T-helper 1 cell treated with Interleukin-12 subunit alpha and Interleukin-12 subunit beta and Interleukin-4 antibody, amounts not matched to agents 30 ng/mL and 1 ng/mL, for 36 hours (primary cell): ENCODE results near the gene ICE2. TPM values are rescaled to one million over a fixed set of nuclear protein-coding genes. Genes with fewer than 3 reads are reported as not detected.

ENCODE experiments used
- intact Hi-C: fragments of 100-400 bp; cut with micrococcal nuclease; formaldehyde crosslinking; loops from one replicate; pipeline ENCODE4 v1.15.1; 2024
- total RNA-seq: library from RNA; stranded (reverse); gene quantifications from 2 replicates; pipeline ENCODE4 v1.2.3, GENCODE V29; 2022

The ICE2 gene
- total RNA-seq, 1 donor from 2014 or later = 70.7 TPM

DNA sequence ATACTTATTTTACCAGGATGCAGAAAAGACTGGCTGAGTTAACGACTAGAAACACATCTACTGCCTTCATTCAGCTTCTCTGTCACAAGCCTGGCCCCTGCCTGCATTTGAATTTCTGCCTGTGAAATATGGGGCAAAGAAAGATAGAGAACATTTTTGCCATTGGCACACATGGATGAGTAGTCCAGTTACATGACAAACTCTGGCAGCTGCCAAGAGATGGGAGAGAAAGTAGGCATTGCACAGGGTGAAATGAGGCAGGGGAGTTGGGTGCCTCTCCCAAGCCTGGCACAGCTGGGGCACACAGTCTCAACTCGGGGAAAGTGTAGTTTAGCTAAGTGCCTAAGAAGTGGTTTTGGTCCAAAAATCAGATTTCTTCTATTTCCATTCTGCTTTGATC lies 105.2 kb downstream of the ICE2 start:
- intact Hi-C loops = no loop called here

DNA sequence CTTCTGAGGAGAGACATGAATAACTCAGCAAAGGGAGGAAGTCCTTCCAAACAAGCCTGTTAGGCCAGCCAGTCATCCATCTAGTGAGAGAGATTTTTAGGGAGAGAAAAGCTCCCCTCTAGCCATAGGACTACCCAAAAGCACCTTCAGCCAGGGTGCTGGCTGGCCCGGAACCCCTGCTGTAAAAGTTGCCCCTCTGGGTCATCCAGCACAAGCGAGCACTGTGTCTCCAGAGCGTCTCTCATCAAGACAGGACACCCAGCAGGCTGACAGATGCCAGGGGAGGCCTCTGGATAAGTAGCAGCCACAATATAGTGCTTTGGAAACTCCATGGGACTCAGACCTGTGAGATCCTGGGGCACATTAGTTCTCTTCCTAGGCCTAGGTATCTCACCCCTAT lies 105.6 kb downstream of the ICE2 start:
- intact Hi-C loops = no loop called here

DNA sequence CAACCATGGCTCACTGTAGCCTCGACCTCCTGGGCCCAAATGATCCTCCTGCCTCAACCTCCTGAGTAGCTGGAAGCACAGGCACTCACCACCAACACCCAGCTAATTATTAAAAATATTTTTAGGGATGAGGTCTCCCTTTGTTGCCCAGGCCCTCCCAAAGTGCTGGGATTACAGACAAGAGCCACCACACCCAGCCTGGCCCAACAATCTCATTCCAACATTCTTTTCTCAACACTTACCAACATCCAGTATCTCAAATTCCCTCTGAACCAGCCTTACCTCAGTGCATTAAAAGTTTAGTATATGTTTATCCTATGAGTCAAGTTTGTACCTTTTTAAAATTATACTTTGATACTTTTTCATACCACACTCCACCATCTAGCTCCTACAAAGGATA lies 106.2 kb downstream of the ICE2 start:
- intact Hi-C loops = no loop called here

DNA sequence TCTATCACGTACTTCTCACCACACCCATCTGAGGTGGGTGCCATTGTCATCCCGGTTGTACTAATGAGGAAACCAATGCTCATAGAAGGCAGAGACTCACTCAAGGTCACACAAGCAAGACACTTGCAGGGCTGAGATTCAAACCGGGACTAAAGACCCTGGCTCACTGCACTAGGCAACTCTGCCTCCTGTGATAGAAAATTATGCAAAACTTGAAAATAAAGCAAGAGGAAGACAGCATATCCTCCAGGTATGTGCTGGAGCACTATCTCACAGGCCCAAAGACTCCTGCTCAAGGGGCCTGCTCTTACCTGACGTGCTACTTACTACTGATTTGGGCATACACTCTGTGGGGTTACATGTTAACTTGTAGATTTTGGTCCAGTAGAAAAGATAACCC lies 106.7 kb downstream of the ICE2 start:
- intact Hi-C loops = no loop called here

DNA sequence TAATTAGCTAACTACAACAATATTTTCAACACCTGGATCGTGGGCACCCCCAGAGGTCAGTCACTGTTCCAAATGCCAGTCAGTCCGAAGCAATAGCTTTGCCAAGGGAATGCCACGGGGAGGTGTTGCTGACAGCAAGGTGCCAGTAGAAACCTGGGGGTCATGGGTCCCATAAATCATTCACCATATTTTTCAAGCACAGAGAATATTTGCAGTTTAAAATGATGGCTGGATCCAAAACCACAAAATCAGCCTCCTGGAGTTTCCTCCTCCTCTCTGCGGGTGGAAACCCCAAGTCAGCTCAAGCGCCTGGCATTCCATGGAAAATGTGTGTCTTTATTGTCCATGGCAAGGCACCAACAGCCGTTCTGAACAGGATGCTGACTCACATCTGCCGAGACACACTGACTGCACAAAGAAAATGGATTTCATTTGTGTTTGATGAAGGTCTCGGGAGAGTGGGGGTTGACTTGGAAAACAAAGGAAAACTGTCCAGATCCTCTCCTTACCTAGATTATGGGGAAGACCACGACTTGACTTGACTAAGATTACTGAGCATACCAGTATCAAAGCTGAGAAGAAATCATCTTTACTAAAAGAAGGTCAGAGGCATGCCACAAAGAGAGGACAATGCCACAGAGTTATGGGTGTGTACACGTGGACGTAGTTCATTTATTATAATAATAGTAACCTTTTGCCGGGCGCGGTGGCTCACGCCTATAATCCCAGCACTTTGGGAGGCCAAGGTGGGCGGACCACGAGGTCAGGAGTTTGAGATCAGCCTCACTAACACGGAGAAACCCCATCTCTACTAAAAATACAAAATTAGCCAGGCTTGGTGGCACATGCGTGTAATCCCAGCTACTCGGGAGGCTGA lies 107.5 kb downstream of the ICE2 start:
- intact Hi-C loops = no loop called here

DNA sequence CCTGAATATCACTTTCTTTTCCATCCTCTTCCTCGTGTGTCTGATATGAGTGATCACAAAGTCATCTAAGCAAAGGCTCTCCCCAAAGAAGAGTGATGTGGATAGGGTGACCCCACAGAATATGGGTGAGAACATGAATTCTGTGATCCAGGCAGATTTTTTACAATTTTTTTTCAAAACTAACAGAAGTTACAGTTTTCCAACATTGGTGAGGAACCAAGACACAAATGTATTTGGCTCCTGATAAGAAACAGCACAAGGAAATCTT lies 108.1 kb downstream of the ICE2 start:
- intact Hi-C loops = no loop called here

DNA sequence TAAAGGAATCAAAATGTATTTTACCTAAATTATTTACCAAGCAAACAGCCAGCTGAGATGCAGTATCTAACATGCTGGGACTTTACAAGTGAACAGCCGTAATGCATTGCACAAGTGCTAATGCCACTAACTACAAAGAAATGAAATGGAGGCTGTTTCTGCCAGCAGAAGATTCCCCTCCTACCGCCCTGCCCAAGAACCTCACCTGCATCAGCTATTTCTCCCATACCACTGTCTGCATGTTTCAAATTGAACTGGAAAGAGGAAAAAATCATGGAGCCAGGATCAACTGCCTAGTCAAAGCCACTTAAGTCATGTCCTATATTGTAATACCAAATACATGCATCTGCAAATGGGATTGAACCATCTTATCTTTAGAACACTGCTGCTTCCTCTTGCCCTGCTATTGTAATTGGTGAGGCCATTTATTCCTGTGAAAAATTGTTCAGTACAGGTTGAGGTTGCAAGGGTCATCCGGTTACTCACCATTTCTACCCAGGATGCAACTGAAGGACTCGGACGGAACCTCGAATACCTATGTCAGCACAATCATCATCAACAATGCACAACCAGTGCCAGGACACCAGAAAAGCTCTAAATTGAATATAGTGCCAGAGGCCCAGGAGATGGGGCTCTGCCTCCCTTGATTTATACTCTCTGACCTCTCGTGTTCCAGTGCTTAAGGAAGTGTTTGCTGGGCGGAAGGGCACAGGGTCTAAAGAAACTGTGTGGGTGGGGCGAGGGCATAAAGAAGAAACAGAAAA lies 108.7 kb downstream of the ICE2 start:
- intact Hi-C loops = no loop called here

DNA sequence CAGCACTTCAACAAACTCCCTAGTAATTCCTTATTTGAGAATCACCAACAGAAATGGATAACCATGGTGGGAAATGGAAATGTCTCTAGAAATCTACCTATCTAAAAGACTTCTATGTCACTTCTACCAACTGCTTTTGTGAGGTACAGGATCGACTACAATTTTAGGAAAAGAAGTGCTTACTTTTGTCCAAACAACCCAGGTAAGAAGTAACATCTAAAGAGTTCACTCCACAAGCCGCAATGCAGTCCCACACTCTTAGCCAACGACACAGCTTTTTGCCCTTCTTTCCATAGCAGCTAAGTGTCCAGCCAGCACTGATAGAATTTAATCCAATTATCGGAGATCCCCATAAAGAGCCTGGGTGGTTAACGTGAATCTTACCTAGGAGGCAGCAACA lies 109.2 kb downstream of the ICE2 start:
- intact Hi-C loops = no loop called here

Other genes starting within 250 kb of the ICE2 start
- 418 and 428 TPM in 2 replicates for gene ANXA2, start 81.2 kb downstream of the ICE2 start, total RNA-seq